ENCODE data around the gene SLC18A3.

Gene SLC18A3

DNA sequence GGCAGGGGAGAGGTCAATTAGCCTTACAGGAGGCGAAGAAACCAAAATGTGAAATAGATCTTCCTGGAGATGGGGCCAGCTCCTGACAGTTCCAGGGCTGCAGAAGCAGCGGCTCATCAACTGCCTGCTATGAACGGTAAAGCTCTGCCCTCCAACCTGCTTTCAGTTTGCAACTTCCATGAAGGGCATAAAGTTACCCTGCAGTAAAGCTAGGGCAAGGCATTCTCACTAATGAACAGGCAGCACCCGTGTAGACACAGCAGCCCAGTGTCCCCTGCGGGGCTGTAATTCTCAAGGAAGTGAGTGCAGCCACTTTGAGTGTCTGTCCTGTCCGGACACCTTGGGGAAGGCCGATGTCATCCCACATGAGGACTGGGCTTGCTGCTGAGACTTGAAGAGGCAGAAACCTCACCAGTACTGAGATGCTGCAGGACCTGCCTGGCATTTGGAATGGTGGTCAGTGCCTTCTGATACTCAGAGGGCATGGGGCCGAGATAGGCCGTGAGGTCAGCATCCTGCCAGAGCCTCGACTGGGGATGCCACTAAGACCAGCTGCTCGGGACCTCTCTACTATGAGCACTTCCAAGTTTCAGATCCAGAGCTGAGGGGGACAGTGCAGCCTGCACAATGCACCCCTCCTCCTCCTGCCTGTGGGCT is 43.3 kb downstream of the SLC18A3 start:
- DNase-seq: no peak

DNA sequence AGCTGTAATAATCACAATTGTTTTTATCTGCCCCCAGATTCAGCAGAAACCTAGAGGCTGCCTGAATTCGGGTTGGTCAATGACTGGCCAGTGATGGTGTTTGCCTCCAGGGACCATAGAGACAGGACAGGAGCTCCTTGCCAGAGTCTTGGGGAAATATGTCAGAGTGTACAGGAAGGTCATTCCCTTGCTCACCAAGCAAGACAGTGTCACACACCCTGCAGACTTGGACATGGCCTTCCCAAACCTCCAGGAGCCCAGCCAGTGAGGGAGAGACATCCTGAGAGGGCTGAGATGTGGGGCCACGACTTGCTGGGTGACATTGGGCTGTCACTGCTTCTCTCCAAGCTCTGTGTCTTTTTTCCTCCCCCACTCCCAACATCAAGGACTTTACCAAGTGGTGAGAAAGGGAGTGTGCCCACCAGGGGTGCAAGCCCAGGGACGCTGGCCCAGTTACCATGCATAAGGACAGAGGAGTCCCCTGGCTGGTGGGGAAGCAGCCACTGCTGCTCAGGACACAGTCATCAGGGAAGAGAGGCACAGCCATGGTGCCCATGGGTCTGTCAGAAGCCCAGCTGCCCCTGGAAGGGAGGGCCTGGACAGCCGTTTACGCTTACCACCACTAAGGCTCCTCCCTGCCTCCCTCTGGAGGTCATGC is 44.1 kb downstream of the SLC18A3 start:
- no peak for DNase-seq

DNA sequence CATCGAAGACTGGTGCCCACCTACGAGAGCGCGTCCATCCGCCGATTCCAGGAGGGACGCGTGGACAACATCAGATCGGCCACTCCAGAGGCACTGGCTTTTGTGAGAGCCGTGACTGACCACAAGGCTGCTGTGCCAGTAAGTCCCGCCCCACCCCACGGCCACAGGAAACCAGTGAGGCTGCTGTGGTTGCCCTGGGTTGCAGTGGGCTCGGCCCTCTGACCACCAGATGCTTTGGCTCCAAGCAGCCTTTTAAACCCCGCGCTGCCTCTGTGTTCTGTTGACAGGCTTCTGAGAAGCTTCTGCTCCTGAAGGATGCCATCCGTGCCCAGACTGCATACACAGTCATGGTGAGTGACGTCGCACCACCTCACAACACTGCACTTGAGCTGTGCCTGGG is 45.0 kb downstream of the SLC18A3 start:
- DNase-seq: no peak

DNA sequence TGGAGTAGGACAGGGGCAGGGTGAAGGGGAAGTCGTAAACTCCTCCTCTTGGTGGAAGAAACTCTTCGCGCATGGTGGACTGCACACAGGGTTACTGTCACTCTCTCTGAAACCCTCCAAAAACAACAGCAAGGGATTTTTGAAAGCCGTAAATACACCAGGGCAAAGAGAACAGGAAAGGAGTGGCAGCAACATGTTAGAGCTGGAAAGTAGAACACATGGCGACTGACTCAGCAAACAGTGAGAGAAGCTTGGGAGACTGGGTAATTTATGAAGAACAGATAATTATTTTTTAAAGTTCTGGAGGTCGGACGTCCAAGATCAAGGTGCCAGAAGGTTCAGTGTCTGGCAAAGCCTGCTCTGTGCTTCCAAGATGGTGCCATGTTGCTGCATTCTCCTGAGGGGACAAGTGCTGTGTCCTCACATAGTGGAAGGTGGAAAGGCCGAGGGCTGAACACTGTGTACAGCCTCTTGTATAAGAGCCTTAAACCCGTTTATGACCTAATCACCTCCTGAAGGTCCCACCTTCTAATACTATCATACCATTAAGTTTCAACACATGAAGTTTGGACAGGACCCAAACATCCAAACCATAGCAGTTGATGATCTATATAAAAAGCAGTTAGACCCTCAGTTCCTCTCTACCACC is 46.9 kb downstream of the SLC18A3 start:
- DNase-seq: no peak

DNA sequence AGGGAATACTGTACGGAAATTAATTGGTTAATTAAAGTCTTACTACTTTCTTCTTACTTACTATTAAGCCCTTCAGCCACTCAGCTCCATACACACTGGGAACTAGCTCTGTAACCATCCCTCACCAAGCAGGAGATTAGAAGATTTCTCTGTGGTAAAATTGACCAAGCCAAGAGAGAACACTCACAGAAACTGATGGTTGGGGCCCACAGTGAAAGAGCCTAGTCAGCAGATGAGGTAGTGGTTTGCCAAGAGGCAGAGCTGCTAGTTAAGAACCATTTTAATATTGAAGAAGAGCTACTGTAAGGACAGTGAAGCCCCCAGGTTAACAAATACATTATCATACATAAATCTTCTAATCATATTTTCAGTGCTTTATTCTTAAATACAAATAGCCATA is 47.5 kb downstream of the SLC18A3 start:
- no peak for DNase-seq

DNA sequence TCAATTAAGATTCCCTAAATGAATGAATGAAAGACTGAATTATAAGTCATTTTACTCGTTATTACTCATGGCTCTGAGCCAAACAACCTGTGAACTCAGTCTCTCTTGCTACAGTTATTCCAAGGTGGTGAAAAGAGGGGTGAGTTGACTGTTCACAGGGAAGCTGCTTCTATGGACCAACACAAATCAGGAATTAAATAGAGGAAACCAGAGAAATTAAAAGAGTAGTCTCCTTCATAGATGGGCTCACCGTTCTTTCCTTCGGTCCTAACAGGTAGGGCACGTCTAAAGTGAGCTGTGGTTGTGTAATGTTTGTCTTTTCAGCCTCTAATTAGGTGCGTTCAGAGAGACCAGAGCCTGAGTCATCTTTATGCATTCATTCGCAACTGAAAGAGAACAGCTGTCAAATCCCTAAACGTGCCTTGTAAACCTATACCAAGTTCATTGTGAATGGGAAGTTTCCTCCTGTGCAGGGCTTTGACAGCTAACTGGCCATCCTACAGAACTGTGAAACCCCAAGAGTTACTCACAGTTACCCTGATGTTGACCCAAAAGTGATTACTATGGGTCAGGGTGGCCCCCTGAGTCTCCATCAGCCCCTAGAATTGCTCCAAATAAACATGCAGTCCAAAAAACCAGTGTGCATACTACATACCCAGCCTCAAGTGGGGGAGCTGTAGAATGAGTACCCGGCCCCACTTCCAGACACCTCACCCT is 51.2 kb downstream of the SLC18A3 start:
- DNase-seq: no peak

Data from fibroblast of skin of right quadriceps (primary cell).